NCI-H2227 treated with DMSO at 0.1 percent for 48 hours (cell line): ENCODE results near the gene MRPS18B.

ENCODE experiments used
- DNase-seq: peaks from one replicate; lab custom pipeline; 2025; lab: John Stamatoyannopoulos, UW

MRPS18B gene

GRCh38 chr6:30617565-30618269, at the start of gene MRPS18B:
MRPS18B (plus strand) TSS chr6:30617840; CDS start chr6:30617866, 26 bp downstream.
- peak; percentile 100 for DNase-seq

GRCh38 chr6:30568245-30568644, 49.4 kb upstream of the MRPS18B start:
- DNase-seq: no peak

- no peak for DNase-seq
These were observed 47.4 kb upstream of the MRPS18B start for GRCh38 chr6:30570263-30570662.

GRCh38 chr6:30570740-30571074, 46.9 kb upstream of the MRPS18B start:
- no peak for DNase-seq

GRCh38 chr6:30571075-30571761, 46.4 kb upstream of the MRPS18B start, which contains the start of gene ABCF1:
ABCF1 (plus strand) TSS chr6:30571442; CDS start chr6:30571488, 46 bp downstream.
- peak; percentile 97 for DNase-seq

- DNase-seq: no peak
These were observed 45.9 kb upstream of the MRPS18B start for GRCh38 chr6:30571762-30572082.

GRCh38 chr6:30572148-30572547, 45.5 kb upstream of the MRPS18B start:
- no peak for DNase-seq

- no peak for DNase-seq
These were observed 44.5 kb upstream of the MRPS18B start for GRCh38 chr6:30573113-30573512.

GRCh38 chr6:30578051-30578450, 39.6 kb upstream of the MRPS18B start:
- DNase-seq: no peak

GRCh38 chr6:30583921-30584320, 33.7 kb upstream of the MRPS18B start:
- DNase-seq: no peak

GRCh38 chr6:30589754-30590358, 27.8 kb upstream of the MRPS18B start:
- no peak for DNase-seq

- no peak for DNase-seq
These were observed 27.1 kb upstream of the MRPS18B start for GRCh38 chr6:30590509-30590908.

- DNase-seq: no peak
These were observed 26.6 kb upstream of the MRPS18B start for GRCh38 chr6:30591008-30591407.

- no peak for DNase-seq
These were observed 25.4 kb upstream of the MRPS18B start for GRCh38 chr6:30592287-30592686.

- peak; percentile 58 for DNase-seq
These were observed 20.1 kb upstream of the MRPS18B start for GRCh38 chr6:30597315-30598144.

GRCh38 chr6:30598912-30599624, 18.6 kb upstream of the MRPS18B start:
- DNase-seq: no peak

- DNase-seq: no peak
These were observed 17.9 kb upstream of the MRPS18B start for GRCh38 chr6:30599625-30600324.

- no peak for DNase-seq
These were observed 17.1 kb upstream of the MRPS18B start for GRCh38 chr6:30600451-30600961.

- DNase-seq: no peak
These were observed 16.2 kb upstream of the MRPS18B start for GRCh38 chr6:30601436-30601814.

GRCh38 chr6:30601815-30602641, 15.6 kb upstream of the MRPS18B start:
- no peak for DNase-seq
